A673 (cell line): ENCODE measurements around the gene GALK1. TPM values are rescaled to one million over a fixed set of nuclear protein-coding genes. Genes with fewer than 3 reads are reported as not detected.

ENCODE experiments used
- BruUV-seq: library from RNA; stranded (reverse); fragments of 400-500 nt; replicated peaks from 2 replicates; lab custom pipeline; 2021; lab: Mats Ljungman, UMichigan
- CTCF ChIA-PET: fragments of 300-600 bp; sonication (Branson Sonifier 250); formaldehyde crosslinking; loops from one replicate; lab custom pipeline; 2022; ENCODE audit warnings: antibody characterized with exemption; lab: Charles Lee
- POLR2A ChIA-PET: fragments of 300-600 bp; sonication (Branson Sonifier 250); formaldehyde crosslinking; loops from one replicate; lab custom pipeline; 2022; ENCODE audit warnings: antibody characterized with exemption; ENCODE audit not compliant: low non-redundant PET; lab: Charles Lee
- DNase-seq: peaks from one replicate; pipeline ENCODE4 v3.0.0-alpha.2; 2015; ENCODE audit warnings: low spot score
- H3K27ac ChIP-seq: fragments of 200-600 bp; sonication (generic); 2 replicates; pipeline ENCODE4 v1.5.1; 2016; ENCODE audit warnings: mixed run types, low read depth, mild to moderate bottlenecking, mixed read lengths, antibody characterized with exemption, low read length; ENCODE audit not compliant: poor library complexity, severe bottlenecking
- H3K27me3 ChIP-seq: fragments of 200-600 bp; sonication (generic); replicated peaks from 2 replicates; pipeline ENCODE4 v1.6.1; 2017; ENCODE audit warnings: mixed run types, low read depth, mild to moderate bottlenecking, mixed read lengths, antibody characterized with exemption, low read length; ENCODE audit not compliant: insufficient read depth, poor library complexity
- H3K36me3 ChIP-seq: fragments of 200-600 bp; sonication (generic); 2 replicates; pipeline ENCODE4 v1.6.1; 2016; ENCODE audit warnings: mixed run types, mild to moderate bottlenecking, mixed read lengths, antibody characterized with exemption, low read length; ENCODE audit not compliant: insufficient read depth, poor library complexity, severe bottlenecking
- H3K4me1 ChIP-seq: fragments of 200-600 bp; sonication (generic); 2 replicates; pipeline ENCODE4 v1.6.1; 2017; ENCODE audit warnings: mixed run types, mild to moderate bottlenecking, mixed read lengths, antibody characterized with exemption, low read length; ENCODE audit not compliant: insufficient read depth, poor library complexity, severe bottlenecking
- H3K4me3 ChIP-seq: fragments of 200-600 bp; sonication (generic); 2 replicates; pipeline ENCODE4 v1.5.1; 2016; ENCODE audit warnings: low read depth, mixed run types, mild to moderate bottlenecking, mixed read lengths, low read length; ENCODE audit not compliant: poor library complexity, severe bottlenecking
- H3K9me3 ChIP-seq: fragments of 200-600 bp; sonication (generic); 2 replicates; pipeline ENCODE4 v1.6.1; 2016; ENCODE audit warnings: mixed run types, low read depth, mild to moderate bottlenecking, mixed read lengths, antibody characterized with exemption, low read length; ENCODE audit not compliant: poor library complexity, severe bottlenecking
- CTCF ChIP-seq: fragments of 300-800, 200-600 bp; sonication (generic); conservative IDR thresholded peaks from 2 replicates; pipeline ENCODE4 v1.5.1; 2017; ENCODE audit warnings: low read depth, mild to moderate bottlenecking, antibody characterized with exemption, low read length, moderate library complexity, mixed read lengths
- EZH2 ChIP-seq: fragments of 200-600 bp; sonication (generic); IDR thresholded peaks from 2 replicates; pipeline ENCODE4 v1.6.1; 2017; ENCODE audit warnings: borderline replicate concordance, low read depth, mild to moderate bottlenecking, mixed read lengths, antibody characterized with exemption, low read length; ENCODE audit not compliant: poor library complexity, severe bottlenecking
- intact Hi-C: fragments of 100-400 bp; cut with micrococcal nuclease; formaldehyde crosslinking; loops from one replicate; pipeline ENCODE4 v1.10.0; 2022; ENCODE audit not compliant: unreplicated experiment
- total RNA-seq: library from RNA; stranded (reverse); gene quantifications from 2 replicates; pipeline ENCODE4 v1.2.3, GENCODE V29; 2021

The GALK1 gene
- total RNA-seq, 1 experiment from 2014 or later, result 18.3 TPM

DNA sequence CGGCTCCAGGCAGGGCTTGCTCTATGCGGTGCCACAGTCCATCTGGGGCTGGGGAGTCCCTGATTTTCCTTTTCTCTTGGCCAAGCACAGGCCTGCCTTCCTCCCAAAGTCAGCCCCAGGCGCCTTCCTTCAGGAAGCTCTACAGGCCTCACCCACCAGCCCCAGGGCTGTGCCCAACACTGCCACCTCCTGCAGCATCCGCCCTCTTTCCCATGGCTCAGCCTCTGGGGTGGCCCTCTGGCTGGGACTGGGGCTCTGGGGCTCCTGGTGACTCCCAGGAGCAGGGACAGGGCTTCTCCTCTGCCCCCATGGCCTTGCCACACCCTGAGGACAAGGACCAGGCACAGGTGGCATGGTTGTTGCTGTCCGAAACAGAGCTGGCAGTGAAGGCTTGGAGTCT lies 42.9 kb downstream of the GALK1 start:
- ChIA-PET CTCF (interaction anchor here (0.8 kb wide), 1 partner anchor 121 kb away, joined by 3 read pairs; no protein-coding TSS in a partner anchor), POLR2A (no interaction called here)
- intact Hi-C loops, result no loop called here
- no peak overlapping the region for H3K27ac ChIP-seq
- no peak for TF ChIP-seq CTCF
- no peak for TF ChIP-seq EZH2
- peaks cover 17% of the 10 kb centered on the region for H3K27me3 ChIP-seq
- no TSS peak for BruUV-seq
- no peaks in the 10 kb centered on the region for H3K36me3 ChIP-seq
- H3K9me3 ChIP-seq, result no peaks in the 10 kb centered on the region
- DNase-seq, result no peak
- no peak overlapping the region for H3K4me3 ChIP-seq
- peaks cover 4% of the 10 kb centered on the region for H3K4me1 ChIP-seq

- Histone ChIP-seq H3K9me3 (no peaks in the 10 kb centered on the region), H3K4me1 (peaks cover 4% of the 10 kb centered on the region), H3K36me3 (no peaks in the 10 kb centered on the region), H3K27me3 (peaks cover 17% of the 10 kb centered on the region), H3K4me3 (peak overlapping the region; percentile 44), H3K27ac (no peak overlapping the region)
- BruUV-seq, result no TSS peak
- TF ChIP-seq EZH2 (no peak), CTCF (no peak)
- no peak for DNase-seq
- intact Hi-C loops, result no loop called here
- ChIA-PET POLR2A (no interaction called here), CTCF (no interaction called here)
These were observed 43.5 kb downstream of the GALK1 start for GRCh38 chr17:75721463-75722011.

- Histone ChIP-seq H3K4me1 (peaks cover 4% of the 10 kb centered on the region), H3K27ac (no peak within 1 kb of the TSS), H3K4me3 (peak within 1 kb of the TSS; percentile 44), H3K36me3 (no peaks in the 10 kb centered on the region), H3K27me3 (peaks cover 17% of the 10 kb centered on the region), H3K9me3 (no peaks in the 10 kb centered on the region)
- TF ChIP-seq CTCF (no peak), EZH2 (peak; percentile 29)
- POLR2A ChIA-PET, result no interaction called here
- CTCF ChIA-PET, result no interaction called here
- intact Hi-C loops, result no loop called here
- DNase-seq, result no peak
- no TSS peak for BruUV-seq
These were observed 44.1 kb downstream of the GALK1 start, which contains the start of gene ITGB4 for GRCh38 chr17:75720656-75721462. ITGB4 (plus strand) TSS chr17:75721459; CDS start chr17:75724704, 3,245 bp downstream.
